HG03066 (cell line): ENCODE results near the gene PPP1R18.
"Not testable (repeated sequence)": the region's sequence is repeated elsewhere in the genome, so short reads cannot be mapped to it uniquely, and the experiment has no call there.

Experiments
- ATAC-seq: cut with Tn5 transposase; IDR thresholded peaks from one replicate; pipeline ENCODE4 v1.9.1; 2021; ENCODE audit warnings: low read depth; ENCODE audit not compliant: unreplicated experiment

Gene PPP1R18

GRCh38 chr6:30719791-30720737, 33.6 kb upstream of the PPP1R18 start, which contains the start of gene TUBB:
Gene TUBB, plus strand, starts transcription at chr6:30720352. Its CDS starts 155 bp downstream, at chr6:30720507.
- peak; percentile 38 for ATAC-seq

GRCh38 chr6:30719356-30719755, 32.9 kb upstream of the PPP1R18 start:
- no peak for ATAC-seq

DNA sequence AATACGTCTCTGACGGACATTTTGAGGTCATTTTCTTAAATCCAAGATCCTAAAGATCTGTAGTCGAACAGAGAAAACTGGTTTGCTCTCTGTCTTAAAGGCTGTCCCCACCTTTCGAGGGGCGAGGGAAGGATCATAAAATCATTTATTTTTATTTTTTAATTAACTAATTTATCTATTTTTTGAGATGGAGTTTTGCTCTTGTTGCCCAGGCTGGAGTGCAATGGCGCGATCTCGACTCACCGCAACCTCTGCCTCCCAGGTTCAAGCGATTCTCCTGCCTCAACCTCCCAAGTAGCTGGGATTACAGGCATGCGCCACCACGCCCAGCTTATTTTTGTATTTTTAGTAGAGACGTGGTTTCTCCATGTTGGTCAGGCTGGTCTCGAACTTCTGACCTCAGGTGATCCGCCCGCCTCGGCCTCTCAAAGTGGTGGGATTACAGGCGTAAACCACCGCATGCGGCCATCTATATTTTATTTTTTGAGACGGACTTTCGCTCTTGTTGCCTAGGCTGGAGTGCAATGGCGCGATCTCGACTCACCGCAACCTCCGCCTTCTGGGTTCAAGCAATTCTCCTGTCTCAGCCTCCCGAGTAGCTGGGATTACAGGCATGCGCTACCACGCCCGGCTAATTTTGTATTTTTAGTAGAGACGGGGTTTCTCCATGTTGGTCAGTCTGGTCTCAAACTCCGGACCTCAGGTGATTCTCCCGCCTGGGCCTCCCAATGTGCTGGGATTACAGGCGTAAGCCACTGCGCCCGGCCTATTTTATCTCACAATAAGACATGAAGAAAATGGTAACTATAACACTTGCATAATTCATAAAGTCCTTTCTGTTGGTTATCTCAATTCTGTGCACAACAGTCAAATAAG, 31.6 kb upstream of the PPP1R18 start:
- ATAC-seq, result not testable (repeated sequence)

GRCh38 chr6:30717129-30717844, 30.8 kb upstream of the PPP1R18 start, which contains the start of gene MDC1:
Gene MDC1, minus strand, starts transcription at chr6:30717281. Its CDS starts 2,106 bp downstream, at chr6:30715175.
- peak; percentile 68 for ATAC-seq

DNA sequence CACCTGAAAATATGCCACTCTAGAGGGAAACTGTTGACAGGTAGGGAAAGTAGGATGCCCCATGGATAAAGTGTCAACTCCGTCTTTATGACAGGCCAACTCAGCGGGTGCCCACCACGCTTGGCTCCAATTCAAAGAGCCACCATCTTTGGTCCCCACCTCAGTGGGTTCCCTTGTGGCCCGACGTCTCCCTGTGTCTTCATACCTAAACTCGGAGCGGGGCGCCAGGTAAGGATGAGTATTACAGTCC, 30.4 kb upstream of the PPP1R18 start:
- no peak for ATAC-seq

GRCh38 chr6:30714263-30714662, 27.8 kb upstream of the PPP1R18 start:
- no peak for ATAC-seq

GRCh38 chr6:30712441-30712945, 26.0 kb upstream of the PPP1R18 start:
- ATAC-seq, result no peak

- ATAC-seq, result no peak
Measured at GRCh38 chr6:30711758-30712380, 25.4 kb upstream of the PPP1R18 start.

- ATAC-seq, result no peak
Measured at GRCh38 chr6:30709101-30709868, 22.8 kb upstream of the PPP1R18 start.

DNA sequence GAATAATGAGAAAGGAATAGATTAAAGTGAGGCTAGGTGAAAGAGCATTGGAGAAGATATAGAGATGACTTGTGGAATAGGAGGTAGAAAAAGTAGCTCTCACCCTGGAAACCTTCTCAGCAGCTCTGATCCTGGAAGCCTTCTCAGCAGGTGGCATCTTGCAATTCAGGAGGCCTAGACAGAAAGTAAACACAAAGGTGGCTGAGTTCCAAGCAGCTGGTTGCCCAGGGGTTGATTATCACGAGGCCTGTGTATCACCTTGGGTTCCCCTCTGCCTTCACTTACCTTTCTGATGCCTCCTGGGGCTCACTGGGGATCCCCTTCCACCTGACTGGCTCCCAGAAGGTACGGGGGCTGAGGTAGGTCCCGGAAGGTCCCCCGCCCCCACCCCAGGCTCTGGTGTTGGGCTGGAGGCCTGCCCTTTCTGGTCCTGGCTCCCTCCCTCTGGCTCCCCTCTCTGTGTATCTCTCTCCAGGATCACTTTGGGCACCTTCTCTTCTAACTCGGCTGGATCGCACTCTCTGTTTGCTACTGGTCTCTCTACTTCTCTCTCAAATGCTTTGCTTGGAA, 20.9 kb upstream of the PPP1R18 start:
- ATAC-seq, result no peak

- no peak for ATAC-seq
Measured at GRCh38 chr6:30705620-30706019, 19.2 kb upstream of the PPP1R18 start.

GRCh38 chr6:30703821-30704220, 17.4 kb upstream of the PPP1R18 start:
- no peak for ATAC-seq

GRCh38 chr6:30703011-30703410, 16.6 kb upstream of the PPP1R18 start:
- ATAC-seq, result no peak

DNA sequence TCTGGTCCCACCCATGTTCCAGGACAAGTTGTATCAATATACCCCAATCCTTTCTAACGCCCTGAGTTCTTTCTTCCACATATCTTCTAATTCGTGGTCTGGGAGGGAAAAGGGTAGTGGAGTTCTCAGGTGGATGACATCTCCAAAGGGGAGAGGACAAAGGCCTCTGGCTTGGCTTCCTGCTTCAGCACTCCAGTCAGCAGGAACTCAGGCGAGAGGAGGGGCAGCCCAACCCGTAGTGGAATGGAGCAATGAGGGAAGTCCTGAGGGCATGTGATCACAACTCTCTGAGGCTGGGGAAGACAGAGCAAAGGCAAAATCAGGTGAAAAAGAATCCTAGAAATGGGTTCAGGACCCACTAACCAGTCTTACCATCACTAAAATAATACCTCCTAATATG, 13.9 kb upstream of the PPP1R18 start:
- ATAC-seq, result no peak

GRCh38 chr6:30696432-30696831, 10.0 kb upstream of the PPP1R18 start:
- ATAC-seq, result no peak

GRCh38 chr6:30691208-30691847, 4.9 kb upstream of the PPP1R18 start:
- ATAC-seq, result no peak

DNA sequence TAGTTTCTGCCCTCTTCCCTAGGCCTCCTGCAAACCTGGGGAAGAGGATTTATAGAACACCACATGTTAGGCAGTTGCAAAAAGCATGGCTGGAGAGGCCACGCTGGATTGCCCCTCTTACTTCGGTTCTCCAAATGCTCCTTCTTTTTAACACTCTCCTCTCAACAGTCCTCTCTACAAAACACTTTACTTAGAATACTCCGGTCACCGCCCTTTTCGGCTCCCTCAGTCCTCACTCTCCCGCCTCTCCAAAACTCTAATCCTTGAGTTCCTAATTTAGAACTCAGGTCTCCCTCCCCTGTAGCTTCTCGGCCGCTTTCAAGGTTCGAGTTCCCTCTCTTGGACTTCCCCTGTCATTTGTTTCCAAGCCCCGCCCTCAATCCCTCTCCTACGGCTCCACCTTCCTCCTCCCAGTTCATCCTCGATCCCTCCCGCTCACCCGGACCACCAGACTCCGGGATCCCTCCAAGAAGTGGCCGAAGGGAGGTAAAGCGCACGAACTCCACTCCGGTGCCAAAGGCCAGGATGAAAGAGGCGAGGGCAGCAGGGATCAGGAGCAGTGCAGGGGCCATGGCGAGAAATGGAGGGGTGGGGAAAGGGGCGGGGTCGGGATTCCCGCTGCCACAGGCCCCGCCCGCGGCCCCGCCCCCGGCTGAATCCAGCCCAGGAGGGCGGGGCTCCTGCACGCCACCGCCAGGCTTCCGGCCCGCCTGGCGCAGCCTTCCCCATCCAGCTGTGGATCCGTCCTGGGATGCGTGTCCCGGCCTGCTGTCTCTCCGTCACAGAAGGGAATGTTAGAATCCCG, 4.2 kb upstream of the PPP1R18 start, which contains the start of gene NRM:
Gene NRM, minus strand, starts transcription at position 582 of the 805 bp plus-strand sequence. Its CDS starts 10 bp downstream, at position 572.
- no peak for ATAC-seq

DNA sequence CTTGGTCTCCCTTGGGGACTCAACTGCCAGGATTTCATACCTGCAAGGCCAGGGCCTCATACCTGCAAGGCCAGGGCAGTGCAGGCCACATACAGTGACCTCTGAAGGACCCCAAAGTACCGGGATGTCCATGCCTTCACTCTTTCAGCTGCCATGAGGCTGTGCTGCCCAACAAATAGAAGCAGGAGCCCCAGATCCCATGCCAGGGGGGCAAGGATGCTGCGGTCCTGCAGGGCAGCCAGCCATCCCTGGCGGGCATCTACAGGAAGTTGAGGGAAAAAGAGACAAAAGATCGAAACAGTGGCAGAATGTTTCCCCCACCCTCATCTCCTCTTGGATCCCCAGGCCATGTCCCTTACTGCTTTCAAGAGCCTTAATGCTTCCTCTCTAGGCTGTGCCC, 3.5 kb upstream of the PPP1R18 start:
- no peak for ATAC-seq
